CD4-positive, CD25-positive, alpha-beta regulatory T cell (primary cell): Measurements from ENCODE around the gene OTUB1. TPM values are rescaled to one million over a fixed set of nuclear protein-coding genes. Genes with fewer than 3 reads are reported as not detected.

ENCODE experiments used
- ATAC-seq, 2 donors: fragments of 150-1000 bp; cut with Tn5 transposase; one replicate each; pipeline ENCODE4 v1.10.0; 2021; ENCODE audit warnings: low read depth in 2 of 2, moderate number of reproducible peaks in 2 of 2, moderate library complexity in 1 of 2
- DNase-seq, 3 donors: peaks; one replicate each; pipeline versions ENCODE4 v3.0.0 to v3.0.0-alpha.2; 2012 to 2022; ENCODE audit warnings: mixed read lengths in 1 of 3
- H3K27ac ChIP-seq: one replicate; pipeline ENCODE4 v1.7.0; 2013; ENCODE audit warnings: mild to moderate bottlenecking, low read length; ENCODE audit not compliant: insufficient read depth, poor library complexity, severe bottlenecking
- H3K27me3 ChIP-seq: one replicate; pipeline ENCODE4 v1.7.0; 2013; ENCODE audit warnings: low read length; ENCODE audit not compliant: control insufficient read depth, insufficient read depth
- H3K36me3 ChIP-seq: one replicate; pipeline ENCODE4 v1.7.0; 2013; ENCODE audit warnings: mild to moderate bottlenecking, low read length, moderate library complexity; ENCODE audit not compliant: control insufficient read depth, insufficient read depth
- H3K4me1 ChIP-seq: 2 replicates; pipeline ENCODE4 v1.7.0; 2013; ENCODE audit warnings: mild to moderate bottlenecking, low read length; ENCODE audit not compliant: insufficient read depth, control insufficient read depth, poor library complexity, severe bottlenecking
- H3K4me3 ChIP-seq: one replicate; pipeline ENCODE4 v1.7.0; 2013; ENCODE audit warnings: low read depth, mild to moderate bottlenecking, low read length, moderate library complexity
- H3K9me3 ChIP-seq, 2 experiments: 1 replicate in 1 of 2; 2 replicates in 1 of 2; pipeline ENCODE4 v1.7.0; 2013; ENCODE audit warnings: low read length in 2 of 2, mild to moderate bottlenecking in 1 of 2, moderate library complexity in 1 of 2; ENCODE audit not compliant: control insufficient read depth in 2 of 2
- H3K27ac Mint-ChIP-seq, 3 donors: one replicate each; pipeline ENCODE4 v1.8.0; 2020 to 2022; ENCODE audit warnings: mild to moderate bottlenecking in 3 of 3, mixed read lengths in 3 of 3, moderate library complexity in 2 of 3
- H3K27me3 Mint-ChIP-seq: one replicate; pipeline ENCODE4 v1.8.0; 2022; ENCODE audit warnings: mild to moderate bottlenecking, mixed read lengths
- H3K36me3 Mint-ChIP-seq: one replicate; pipeline ENCODE4 v1.8.0; 2020; ENCODE audit warnings: mixed read lengths
- H3K4me1 Mint-ChIP-seq, 4 donors: one replicate each; pipeline ENCODE4 v1.8.0; 2020 to 2022; ENCODE audit warnings: mixed read lengths in 4 of 4, mild to moderate bottlenecking in 1 of 4
- H3K4me3 Mint-ChIP-seq, 4 donors: one replicate each; pipeline ENCODE4 v1.8.0; 2020 to 2022; ENCODE audit warnings: mild to moderate bottlenecking in 4 of 4, mixed read lengths in 4 of 4, moderate library complexity in 3 of 4
- H3K9me3 Mint-ChIP-seq, 7 donors: one replicate each; pipeline ENCODE4 v1.8.0; 2020 to 2022; ENCODE audit warnings: mixed read lengths in 7 of 7, mild to moderate bottlenecking in 3 of 7, moderate library complexity in 2 of 7
- polyA plus RNA-seq, 4 donors: library from polyadenylated mRNA; unstranded; fragments of 300-500 nt; fragmentation: Illumina TruSeq; gene quantifications; one replicate each; pipeline ENCODE4 v1.2.3, GENCODE V29; 2021
- total RNA-seq: library from RNA; stranded (reverse); gene quantifications from one replicate; pipeline ENCODE4 v1.2.3, GENCODE V29; 2022

The OTUB1 gene
- total and polyA plus RNA-seq, 5 donors from 2014 or later: 78.6 to 216 (median 156) TPM

- no peak for DNase-seq
- no peak overlapping the region for H3K27ac Mint-ChIP-seq
- no peak for ATAC-seq
These were observed 17.8 kb downstream of the OTUB1 start for GRCh38 chr11:64003807-64004589.

GRCh38 chr11:64004590-64004984, 18.3 kb downstream of the OTUB1 start:
- no peaks in the 10 kb centered on the region for H3K9me3 ChIP-seq
- no peak overlapping the region for H3K4me3 ChIP-seq
- Mint-ChIP-seq H3K4me3 (peak overlapping the region in 1 of 4 donors; percentile 82), H3K27ac (no peak overlapping the region), H3K4me1 (peaks cover 0 to 16% (median 2%) of the 10 kb centered on the region in 4 donors), H3K36me3 (no peaks in the 10 kb centered on the region), H3K9me3 (peaks cover 0 to 4% (median 0%) of the 10 kb centered on the region in 7 donors), H3K27me3 (peaks cover 42% of the 10 kb centered on the region)
- H3K27ac ChIP-seq: no peak overlapping the region
- H3K36me3 ChIP-seq: no peaks in the 10 kb centered on the region
- DNase-seq: no peak
- no peaks in the 10 kb centered on the region for H3K27me3 ChIP-seq
- H3K4me1 ChIP-seq: peaks cover 26% of the 10 kb centered on the region
- no peak for ATAC-seq

More at GRCh38 chr11:64003807-64004589, 17.8 kb downstream of the OTUB1 start:
- H3K36me3 Mint-ChIP-seq: no peaks in the 10 kb centered on the region
- Histone ChIP-seq H3K27me3 (no peaks in the 10 kb centered on the region), H3K36me3 (no peaks in the 10 kb centered on the region), H3K4me1 (peaks cover 32% of the 10 kb centered on the region), H3K9me3 (no peaks in the 10 kb centered on the region), H3K27ac (no peak overlapping the region), H3K4me3 (no peak overlapping the region)
- H3K9me3 Mint-ChIP-seq: peaks cover 0 to 4% (median 0%) of the 10 kb centered on the region in 7 donors
- peaks cover 0 to 16% (median 2%) of the 10 kb centered on the region in 4 donors for H3K4me1 Mint-ChIP-seq
- peaks cover 39% of the 10 kb centered on the region for H3K27me3 Mint-ChIP-seq
- peak overlapping the region in 1 of 4 donors; percentile 29 for H3K4me3 Mint-ChIP-seq

GRCh38 chr11:64005691-64006090, 19.5 kb downstream of the OTUB1 start:
- Histone ChIP-seq H3K27me3 (no peaks in the 10 kb centered on the region), H3K9me3 (peaks cover 0 to 5% of the 10 kb centered on the region in 2 experiments), H3K4me1 (peaks cover 15% of the 10 kb centered on the region), H3K4me3 (no peak overlapping the region), H3K27ac (no peak overlapping the region), H3K36me3 (no peaks in the 10 kb centered on the region)
- DNase-seq (no peak), ATAC-seq (no peak)
- Mint-ChIP-seq H3K4me3 (no peak overlapping the region), H3K4me1 (peaks cover 0 to 13% (median 2%) of the 10 kb centered on the region in 4 donors), H3K36me3 (no peaks in the 10 kb centered on the region), H3K9me3 (peaks cover 0 to 4% (median 0%) of the 10 kb centered on the region in 7 donors), H3K27ac (no peak overlapping the region), H3K27me3 (peaks cover 42% of the 10 kb centered on the region)

- Mint-ChIP-seq H3K36me3 (no peaks in the 10 kb centered on the region), H3K4me3 (no peak overlapping the region)
These were observed 20.2 kb downstream of the OTUB1 start for GRCh38 chr11:64006398-64006797.

GRCh38 chr11:64007160-64007628, 21.0 kb downstream of the OTUB1 start:
- Mint-ChIP-seq H3K36me3 (no peaks in the 10 kb centered on the region), H3K4me3 (peak overlapping the region in 3 of 4 donors; percentile 56 to 80 (median 59)), H3K4me1 (peaks cover 0 to 10% (median 2%) of the 10 kb centered on the region in 4 donors), H3K27me3 (peaks cover 39% of the 10 kb centered on the region), H3K27ac (no peak overlapping the region), H3K9me3 (peaks cover 0 to 4% (median 0%) of the 10 kb centered on the region in 7 donors)
- Histone ChIP-seq H3K4me3 (no peak overlapping the region), H3K27me3 (no peaks in the 10 kb centered on the region), H3K9me3 (peaks cover 0 to 8% of the 10 kb centered on the region in 2 experiments), H3K27ac (no peak overlapping the region), H3K4me1 (peaks cover 12% of the 10 kb centered on the region), H3K36me3 (no peaks in the 10 kb centered on the region)
- DNase-seq: no peak
- no peak for ATAC-seq

More at GRCh38 chr11:64006398-64006797, 20.2 kb downstream of the OTUB1 start:
- no peaks in the 10 kb centered on the region for H3K36me3 ChIP-seq
- H3K27me3 Mint-ChIP-seq: peaks cover 42% of the 10 kb centered on the region
- H3K9me3 ChIP-seq: peaks cover 0 to 8% of the 10 kb centered on the region in 2 experiments
- no peaks in the 10 kb centered on the region for H3K27me3 ChIP-seq
- H3K9me3 Mint-ChIP-seq: peaks cover 0 to 4% (median 0%) of the 10 kb centered on the region in 7 donors
- DNase-seq: no peak
- no peak for ATAC-seq
- H3K27ac ChIP-seq: no peak overlapping the region
- H3K4me1 ChIP-seq: peaks cover 12% of the 10 kb centered on the region
- H3K27ac Mint-ChIP-seq: no peak overlapping the region
- peaks cover 0 to 11% (median 2%) of the 10 kb centered on the region in 4 donors for H3K4me1 Mint-ChIP-seq
- no peak overlapping the region for H3K4me3 ChIP-seq

- Histone ChIP-seq H3K9me3 (peaks cover 0 to 8% of the 10 kb centered on the region in 2 experiments), H3K27ac (no peak overlapping the region), H3K4me1 (peaks cover 12% of the 10 kb centered on the region), H3K4me3 (no peak overlapping the region), H3K36me3 (no peaks in the 10 kb centered on the region), H3K27me3 (no peaks in the 10 kb centered on the region)
- H3K36me3 Mint-ChIP-seq: no peaks in the 10 kb centered on the region
- ATAC-seq (peak in 1 of 2 donors; percentile 44), DNase-seq (no peak)
- H3K27me3 Mint-ChIP-seq: peaks cover 35% of the 10 kb centered on the region
- peaks cover 0 to 10% (median 2%) of the 10 kb centered on the region in 4 donors for H3K4me1 Mint-ChIP-seq
- H3K27ac Mint-ChIP-seq: no peak overlapping the region
- peaks cover 0 to 7% (median 0%) of the 10 kb centered on the region in 7 donors for H3K9me3 Mint-ChIP-seq
- peak overlapping the region in 2 of 4 donors; percentile 59 to 80 for H3K4me3 Mint-ChIP-seq
These were observed 21.5 kb downstream of the OTUB1 start for GRCh38 chr11:64007629-64008282.

GRCh38 chr11:64008283-64008913, 22.2 kb downstream of the OTUB1 start:
- H3K9me3 Mint-ChIP-seq: peaks cover 0 to 7% (median 0%) of the 10 kb centered on the region in 7 donors
- Histone ChIP-seq H3K27ac (no peak overlapping the region), H3K4me3 (no peak overlapping the region), H3K4me1 (peaks cover 12% of the 10 kb centered on the region), H3K36me3 (no peaks in the 10 kb centered on the region), H3K9me3 (peaks cover 0 to 8% of the 10 kb centered on the region in 2 experiments), H3K27me3 (no peaks in the 10 kb centered on the region)
- no peak overlapping the region for H3K27ac Mint-ChIP-seq
- H3K36me3 Mint-ChIP-seq: no peaks in the 10 kb centered on the region
- H3K4me1 Mint-ChIP-seq: peaks cover 0 to 10% (median 2%) of the 10 kb centered on the region in 4 donors
- H3K27me3 Mint-ChIP-seq: peaks cover 28% of the 10 kb centered on the region
- ATAC-seq (no peak), DNase-seq (no peak)
- peak overlapping the region in 3 of 4 donors; percentile 7 to 80 (median 59) for H3K4me3 Mint-ChIP-seq
